Pulmonary artery endothelial cell (primary cell): ENCODE data around the gene CTBP2. TPM values are rescaled to one million over a fixed set of nuclear protein-coding genes. Genes with fewer than 3 reads are reported as not detected.
"Not testable (repeated sequence)": the region's sequence is repeated elsewhere in the genome, so short reads cannot be mapped to it uniquely, and the experiment has no call there.

Experiments used
- DNase-seq: peaks from one replicate; pipeline ENCODE4 v3.0.0-alpha.2; 2011; ENCODE audit warnings: low read depth, low spot score
- total RNA-seq: library from RNA; depleted of rRNA; stranded (reverse); fragments of >200 nt; gene quantifications from 2 replicates; pipeline ENCODE4 v1.2.3, GENCODE V29; 2014

The CTBP2 gene
- total RNA-seq, 1 donor from 2014 or later, result 92.1 TPM

GRCh38 chr10:124999433-125000365 lies 160.7 kb downstream of the CTBP2 start:
- DNase-seq, result peak; percentile 49

GRCh38 chr10:124998624-124999291 lies 161.6 kb downstream of the CTBP2 start:
- DNase-seq, result no peak

DNA sequence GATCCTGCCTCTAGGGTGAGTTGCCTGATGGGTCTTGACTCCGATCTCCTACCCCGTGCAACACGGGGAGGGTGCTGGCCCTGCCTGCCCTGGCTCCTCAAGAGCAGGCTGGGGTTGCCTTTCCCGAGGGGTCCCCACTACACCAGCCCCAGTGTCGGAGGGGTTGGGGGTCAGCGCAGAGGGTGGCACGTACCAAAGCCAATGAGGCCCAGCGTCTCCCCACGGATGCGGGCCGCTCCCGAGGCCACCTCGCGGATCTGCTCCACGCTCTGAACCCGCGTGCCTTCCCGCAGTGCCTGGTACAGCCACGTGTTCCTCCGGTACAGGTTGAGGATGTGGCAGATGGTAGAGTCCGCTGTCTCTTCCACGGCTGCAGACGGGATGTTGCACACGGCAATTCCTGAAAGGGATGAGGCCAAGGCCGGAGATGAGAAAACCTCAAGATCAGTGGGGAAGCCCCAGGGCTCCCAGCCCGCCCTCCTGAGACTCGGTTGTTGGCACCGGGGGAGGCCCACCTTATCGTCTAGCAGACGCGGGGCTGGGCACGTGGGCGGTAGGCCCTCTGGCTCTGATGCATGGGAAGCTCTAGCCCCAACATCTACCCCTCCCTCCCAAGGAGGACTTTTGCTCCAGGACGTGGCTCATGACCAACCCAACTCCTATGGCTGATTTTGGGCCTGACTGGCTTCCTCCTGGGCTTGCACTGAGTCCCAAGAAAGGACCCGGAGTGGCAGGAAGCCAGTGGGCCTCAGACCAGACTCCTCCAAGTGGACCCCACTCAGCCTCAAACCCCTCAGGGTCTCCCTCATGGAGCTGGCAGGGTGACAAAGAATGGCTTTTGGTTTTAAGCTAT lies 162.4 kb downstream of the CTBP2 start:
- no peak for DNase-seq

- no peak for DNase-seq
These were observed 163.1 kb downstream of the CTBP2 start for GRCh38 chr10:124997306-124997705.

DNA sequence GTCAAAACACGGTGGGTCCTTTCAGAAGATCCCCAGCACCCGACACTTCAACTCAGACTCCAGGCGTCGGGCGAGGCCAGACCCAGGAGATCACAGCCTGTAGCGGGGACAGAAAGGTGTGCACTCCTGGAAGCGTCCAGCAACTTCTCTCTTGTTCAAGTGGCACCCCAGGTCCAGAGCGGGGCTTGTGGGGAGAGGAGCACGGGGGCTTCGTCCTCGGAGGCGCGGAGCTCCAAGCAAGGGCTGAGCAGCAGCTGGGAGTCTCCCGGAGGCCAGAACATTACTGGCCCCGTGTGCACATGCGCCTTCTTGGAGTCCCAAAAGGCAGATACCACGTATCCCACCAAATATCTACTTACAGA lies 163.5 kb downstream of the CTBP2 start:
- no peak for DNase-seq

- DNase-seq, result no peak
These were observed 164.1 kb downstream of the CTBP2 start for GRCh38 chr10:124996127-124996853.

- no peak for DNase-seq
These were observed 164.8 kb downstream of the CTBP2 start for GRCh38 chr10:124995605-124996004.

DNA sequence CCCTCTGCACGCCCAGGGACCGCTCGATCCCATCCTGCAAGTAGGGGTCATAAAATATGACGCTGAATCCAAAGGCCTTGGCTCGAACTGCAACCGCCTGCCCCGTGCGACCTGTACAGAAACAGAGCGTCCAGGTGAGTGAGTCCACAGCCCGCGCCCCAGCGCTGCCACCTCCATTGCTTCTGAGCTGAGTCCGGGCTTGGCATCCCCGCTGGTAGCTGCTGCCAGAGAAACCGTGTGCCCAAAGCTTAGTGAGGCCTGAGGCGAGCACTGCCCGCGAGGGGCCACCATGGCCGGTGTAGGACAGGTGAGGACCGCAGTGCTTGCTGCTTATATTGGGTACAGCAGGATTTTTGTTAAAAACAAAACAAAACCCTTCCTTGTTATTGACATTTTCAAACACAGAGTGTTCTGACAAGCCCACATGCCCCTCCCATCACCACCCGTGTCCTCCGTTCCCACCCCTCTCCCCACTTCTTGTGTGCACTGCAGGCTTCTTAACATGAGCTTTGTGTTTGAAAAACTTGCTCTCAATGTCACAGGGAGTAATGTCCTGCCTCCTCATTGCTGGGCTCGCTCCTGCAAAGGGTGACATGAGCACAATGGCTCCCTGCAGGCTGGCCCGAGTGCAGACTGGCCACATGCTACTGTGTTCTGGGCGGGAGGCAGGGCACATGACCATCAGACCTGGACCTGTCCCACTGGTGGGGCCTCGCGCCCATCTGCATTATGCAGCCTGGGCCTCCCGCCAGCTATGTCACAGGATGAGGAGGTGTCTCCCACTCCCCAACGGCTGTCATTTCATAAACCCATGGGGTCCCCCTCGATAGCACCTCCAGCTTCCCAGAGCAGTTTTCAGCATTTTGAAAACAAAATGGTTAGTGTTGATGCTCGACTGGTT lies 165.5 kb downstream of the CTBP2 start:
- DNase-seq, result no peak

DNA sequence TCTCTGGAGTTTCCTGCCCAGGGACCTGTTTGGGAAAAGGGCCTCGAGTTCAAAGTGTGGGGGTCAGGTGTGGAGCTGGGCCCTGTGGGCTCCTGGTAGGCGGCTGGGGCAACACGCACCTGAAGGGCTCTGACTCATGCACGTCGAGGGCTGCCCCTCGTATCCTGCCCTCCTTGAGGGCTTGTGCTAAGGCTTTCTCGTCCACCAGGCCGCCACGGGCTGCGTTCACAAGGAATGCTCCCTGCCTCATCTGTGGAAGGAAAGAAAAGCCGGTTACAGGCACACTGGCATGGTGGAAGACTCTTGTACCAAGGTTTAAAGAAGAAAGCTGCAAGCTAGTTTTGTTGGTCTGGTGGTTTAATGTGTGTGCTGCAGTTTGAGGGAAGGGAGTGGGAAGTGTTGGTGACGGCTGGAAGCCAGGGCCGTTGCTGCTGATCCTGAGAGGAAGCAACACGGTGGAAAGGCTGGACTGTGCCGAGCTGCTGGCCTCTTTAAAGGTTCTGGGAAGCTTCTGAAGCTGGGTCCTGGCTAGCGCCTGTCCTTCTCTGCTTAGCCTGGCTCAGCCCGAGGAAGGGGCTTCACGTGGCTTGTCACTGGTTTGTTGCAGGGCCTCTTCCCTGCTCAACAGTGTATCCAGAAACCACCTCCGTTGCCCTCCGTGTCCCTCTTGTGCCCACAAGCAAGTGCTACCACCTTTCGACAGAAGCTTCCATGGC lies 166.5 kb downstream of the CTBP2 start:
- no peak for DNase-seq

DNA sequence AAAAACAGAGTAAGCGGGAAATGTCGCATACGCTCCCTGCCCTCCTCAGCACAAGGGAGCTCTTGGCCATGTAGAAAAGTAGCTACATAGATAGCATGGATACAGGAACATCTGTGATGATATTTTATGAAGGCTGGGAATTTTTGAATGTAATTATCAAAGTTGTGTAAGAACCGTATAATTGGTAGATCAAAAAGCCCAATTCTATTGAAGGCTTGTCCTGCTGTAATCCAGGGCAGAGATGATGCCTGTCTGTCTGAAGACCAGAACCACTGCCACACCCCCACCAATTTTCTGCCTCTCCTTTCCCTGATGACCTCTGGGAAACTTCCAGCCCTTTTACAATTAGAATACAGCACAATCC lies 167.0 kb downstream of the CTBP2 start:
- no peak for DNase-seq

GRCh38 chr10:124992462-124993344 lies 167.7 kb downstream of the CTBP2 start:
- no peak for DNase-seq

GRCh38 chr10:124991835-124992234 lies 168.5 kb downstream of the CTBP2 start:
- no peak for DNase-seq

DNA sequence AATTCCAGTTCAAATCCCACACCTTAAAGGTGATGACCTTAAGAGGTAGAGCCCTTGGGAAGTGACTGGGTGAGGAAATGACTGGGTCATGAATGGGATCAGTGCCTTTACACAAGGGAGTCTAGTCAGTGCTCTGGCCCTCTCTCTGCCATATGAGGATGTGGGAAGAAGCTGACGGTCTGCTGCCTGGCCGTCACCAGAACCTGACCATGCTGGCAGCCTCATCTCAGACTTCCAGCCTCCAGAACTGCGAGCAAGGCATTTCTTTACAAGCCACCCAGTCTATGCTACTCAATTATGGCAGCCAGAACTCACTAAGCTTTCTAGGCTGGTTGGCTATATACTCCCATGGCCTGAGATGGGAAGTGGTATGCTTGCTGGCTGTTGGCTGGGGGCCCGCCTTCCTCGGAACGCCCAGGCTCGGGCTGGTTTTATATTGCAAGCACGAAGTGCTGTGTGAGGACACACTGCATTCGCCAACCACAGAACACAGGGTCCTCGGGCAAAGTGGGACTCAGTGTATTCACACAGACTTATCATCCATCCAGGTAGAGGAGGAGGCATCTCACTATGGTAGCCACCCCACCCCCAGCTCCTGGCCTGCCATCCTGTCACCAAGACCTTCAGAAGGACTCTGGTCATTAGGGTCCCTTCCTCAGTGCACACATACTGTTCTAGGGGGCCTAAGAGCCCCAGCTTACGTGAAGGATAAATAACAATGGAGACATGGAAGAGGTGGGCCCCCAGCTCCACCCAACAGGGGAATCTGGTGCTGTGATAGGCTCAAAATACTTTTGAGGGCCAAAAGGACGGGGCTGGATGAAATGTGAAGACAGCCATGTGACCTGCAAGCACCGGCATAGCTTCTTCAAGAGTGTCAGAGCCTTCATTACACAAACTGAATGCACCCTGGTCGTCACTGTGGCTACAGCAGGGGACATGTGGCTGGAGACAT lies 169.4 kb downstream of the CTBP2 start:
- DNase-seq, result no peak

DNA sequence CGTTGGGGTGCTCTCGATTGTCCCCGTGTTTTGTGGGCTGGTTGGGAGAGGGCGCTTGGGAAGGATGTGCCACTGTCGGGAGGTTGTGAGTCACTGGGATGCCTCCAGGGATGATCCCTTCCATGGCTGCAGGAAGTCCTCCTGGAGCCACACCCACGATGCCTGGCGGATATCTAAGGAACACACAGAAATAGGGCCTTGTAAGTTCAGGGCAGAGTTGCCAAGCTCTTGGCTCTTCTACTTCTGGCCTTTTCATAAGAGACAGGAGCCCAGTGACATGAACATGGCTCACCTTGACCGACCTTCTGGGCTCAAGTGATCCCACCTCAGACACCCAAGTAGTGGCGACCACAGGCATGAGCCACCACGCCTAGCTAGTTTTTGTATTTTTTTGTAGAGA lies 170.8 kb downstream of the CTBP2 start:
- no peak for DNase-seq

DNA sequence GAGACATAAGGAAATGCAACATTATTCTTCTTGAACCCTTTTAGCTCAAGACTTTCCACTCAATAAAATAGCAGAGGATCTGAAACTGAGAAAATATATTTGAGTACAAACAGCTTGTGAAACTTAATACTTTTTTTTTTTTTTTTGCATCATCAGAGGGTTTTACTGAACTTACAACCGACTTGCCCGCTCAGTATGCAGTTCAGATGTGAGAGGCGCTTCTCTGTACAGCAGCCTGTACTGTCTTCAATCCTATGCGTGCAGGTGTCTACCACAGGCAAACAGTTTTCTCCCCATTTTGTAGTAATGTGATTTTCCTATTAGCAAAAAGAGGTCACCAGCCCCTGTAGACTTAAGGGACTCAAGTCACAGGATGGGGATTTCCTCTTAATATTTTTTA lies 171.6 kb downstream of the CTBP2 start:
- DNase-seq, result not testable (repeated sequence)

DNA sequence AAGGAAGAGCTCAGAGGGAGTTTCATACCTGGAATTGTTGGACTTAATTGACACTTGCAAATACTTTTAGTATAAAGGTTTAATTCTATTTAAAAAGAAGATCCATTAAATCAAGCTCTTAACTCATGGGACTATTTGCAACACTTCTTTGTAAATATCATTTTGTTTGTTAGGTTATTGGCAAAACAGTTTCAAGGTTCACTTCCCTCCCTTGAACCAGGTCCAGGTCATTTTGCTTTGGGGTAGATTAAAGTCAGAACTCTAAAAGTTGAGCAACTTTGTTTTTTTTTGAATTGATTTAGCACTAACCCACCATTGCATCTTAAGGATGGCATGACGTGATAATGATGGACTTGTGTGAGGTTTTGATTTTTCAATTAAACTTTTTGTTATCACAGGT lies 172.6 kb downstream of the CTBP2 start:
- DNase-seq, result no peak

DNA sequence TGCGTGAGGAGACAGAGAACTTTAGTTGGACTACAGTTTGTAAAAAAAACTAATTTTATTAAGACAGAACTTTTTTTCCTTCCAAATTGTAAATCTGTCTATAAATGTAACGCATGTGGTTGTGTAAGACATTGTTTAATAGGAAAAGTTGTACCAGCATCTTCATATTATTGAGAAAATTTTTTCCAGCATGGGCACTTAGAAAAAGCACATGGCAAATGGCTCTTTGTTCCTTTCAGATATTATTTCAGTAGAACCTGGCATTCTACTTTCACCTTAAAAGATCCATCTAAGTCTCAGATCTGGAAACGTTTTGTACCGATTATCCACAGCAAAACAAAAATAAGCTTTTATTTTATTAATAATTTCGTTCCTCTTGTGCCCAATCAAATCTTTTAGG lies 175.2 kb downstream of the CTBP2 start:
- DNase-seq, result no peak
